GM15510 (cell line): ENCODE results near the gene NMNAT2.

Experiments used
- POLR2A ChIP-seq: IDR thresholded peaks from 3 replicates; pipeline ENCODE4 v1.6.1; 2011; ENCODE audit warnings: borderline replicate concordance; ENCODE audit not compliant: insufficient read length; ENCODE audit errors: extremely low read depth

The NMNAT2 gene

DNA sequence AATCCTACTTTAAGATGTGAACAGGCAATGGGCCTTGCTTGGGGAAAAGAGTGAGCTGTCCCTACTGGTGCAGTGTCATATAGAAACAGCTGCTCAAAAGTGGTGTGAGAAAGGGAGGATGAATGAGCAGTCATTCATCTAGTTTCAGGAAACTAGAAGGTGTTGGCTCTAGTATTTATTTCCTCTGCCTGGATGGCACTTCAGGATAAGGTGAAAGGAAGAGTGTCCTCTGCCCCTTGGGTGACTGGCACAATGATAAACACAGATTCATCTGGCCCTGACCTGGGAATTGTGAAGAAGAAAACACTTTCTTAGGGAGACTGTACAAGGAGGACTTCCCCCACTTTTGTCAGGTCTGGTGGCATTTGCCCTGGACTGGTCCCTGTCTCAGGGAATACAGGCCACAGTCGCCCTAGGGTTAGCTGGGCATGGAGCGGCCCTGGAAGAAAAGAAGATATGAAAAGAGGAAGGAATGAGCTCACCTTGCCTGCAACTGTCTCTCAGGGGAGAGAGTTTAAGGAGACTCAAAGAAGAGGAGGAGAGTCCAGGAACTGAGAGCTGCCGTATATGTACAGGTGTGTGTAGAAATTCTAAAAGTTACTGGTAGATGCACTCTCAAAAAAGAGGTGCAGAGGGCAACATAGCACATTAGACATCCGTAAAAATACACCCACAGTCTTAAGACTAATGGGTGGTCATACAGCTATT, 13.8 kb upstream of the NMNAT2 start:
- no peak for TF ChIP-seq POLR2A

DNA sequence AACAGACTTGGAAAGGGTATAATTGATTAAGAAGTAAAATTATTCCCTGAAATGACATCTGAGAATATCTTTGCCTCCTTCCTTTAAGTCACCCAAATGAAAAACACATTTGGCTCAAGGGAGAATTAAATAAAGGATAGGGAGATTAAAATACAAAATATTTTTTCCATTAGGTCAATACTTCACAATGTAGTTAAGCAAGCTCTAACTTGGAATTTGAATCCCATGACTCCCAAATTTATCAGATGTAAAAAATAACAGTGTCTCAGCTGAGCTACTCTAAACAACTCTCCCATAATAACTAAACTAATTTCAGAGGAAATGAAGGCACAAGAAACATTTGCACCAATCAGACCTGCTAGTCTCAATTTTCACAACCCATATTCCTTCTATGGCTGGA, 6.5 kb upstream of the NMNAT2 start:
- no peak for TF ChIP-seq POLR2A

DNA sequence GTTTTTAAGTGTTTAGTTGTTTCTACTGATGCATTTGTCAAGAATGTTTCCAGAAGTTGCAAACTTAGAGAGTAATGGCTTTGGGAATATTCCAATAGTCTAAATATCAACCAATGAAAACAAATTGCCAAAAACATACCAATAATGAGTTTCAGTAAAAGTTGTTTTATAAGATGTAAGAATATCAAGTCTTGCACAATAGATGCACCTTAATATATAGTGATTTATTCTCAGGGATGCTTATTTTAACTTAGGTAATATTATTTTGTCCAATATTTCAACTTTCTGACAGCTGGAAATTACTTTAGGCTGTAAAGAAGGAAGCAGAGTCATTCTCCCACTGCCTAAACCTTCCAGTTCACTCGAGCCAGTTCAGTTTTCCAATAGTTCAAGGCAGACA, 5.4 kb upstream of the NMNAT2 start:
- no peak for TF ChIP-seq POLR2A

DNA sequence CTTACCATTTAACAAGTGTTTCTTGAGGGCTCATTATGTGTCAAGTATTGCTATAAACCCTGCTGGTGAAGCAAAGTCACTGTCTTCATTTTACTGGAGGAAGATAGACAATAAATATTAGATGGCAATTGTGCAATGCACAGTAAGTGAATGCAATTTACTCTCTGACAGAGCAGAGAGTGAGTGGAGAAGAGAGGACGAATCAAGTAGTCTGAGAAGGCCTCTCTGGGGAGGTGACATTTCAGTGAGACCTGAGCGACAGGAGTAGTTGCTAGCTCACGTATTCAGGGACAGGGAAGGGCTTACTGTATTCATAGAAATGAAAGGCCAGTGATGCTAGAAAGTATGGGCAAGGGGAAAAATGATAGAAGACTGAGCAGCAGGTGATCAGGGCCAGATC, 1.2 kb upstream of the NMNAT2 start:
- TF ChIP-seq POLR2A: no peak

DNA sequence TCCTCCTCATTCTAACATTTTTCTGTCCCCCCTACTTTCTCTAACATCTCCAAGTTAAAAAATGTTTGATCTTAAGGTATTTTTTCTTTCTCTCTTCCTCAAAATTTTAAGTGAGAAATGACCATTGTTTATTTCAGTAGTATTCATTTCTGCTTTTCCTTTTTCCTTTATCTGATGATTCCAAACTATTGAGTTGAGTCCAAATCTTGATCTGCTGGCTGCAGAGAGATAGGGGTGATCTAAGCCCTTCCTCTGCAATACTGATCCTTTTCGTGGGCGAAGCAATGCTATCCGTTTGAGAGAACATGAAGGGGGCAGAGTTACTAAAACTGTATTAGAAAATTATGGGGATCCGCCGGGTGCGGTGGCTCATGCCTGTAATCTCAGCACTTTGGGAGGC, 516 bp upstream of the NMNAT2 start:
- TF ChIP-seq POLR2A: no peak

DNA sequence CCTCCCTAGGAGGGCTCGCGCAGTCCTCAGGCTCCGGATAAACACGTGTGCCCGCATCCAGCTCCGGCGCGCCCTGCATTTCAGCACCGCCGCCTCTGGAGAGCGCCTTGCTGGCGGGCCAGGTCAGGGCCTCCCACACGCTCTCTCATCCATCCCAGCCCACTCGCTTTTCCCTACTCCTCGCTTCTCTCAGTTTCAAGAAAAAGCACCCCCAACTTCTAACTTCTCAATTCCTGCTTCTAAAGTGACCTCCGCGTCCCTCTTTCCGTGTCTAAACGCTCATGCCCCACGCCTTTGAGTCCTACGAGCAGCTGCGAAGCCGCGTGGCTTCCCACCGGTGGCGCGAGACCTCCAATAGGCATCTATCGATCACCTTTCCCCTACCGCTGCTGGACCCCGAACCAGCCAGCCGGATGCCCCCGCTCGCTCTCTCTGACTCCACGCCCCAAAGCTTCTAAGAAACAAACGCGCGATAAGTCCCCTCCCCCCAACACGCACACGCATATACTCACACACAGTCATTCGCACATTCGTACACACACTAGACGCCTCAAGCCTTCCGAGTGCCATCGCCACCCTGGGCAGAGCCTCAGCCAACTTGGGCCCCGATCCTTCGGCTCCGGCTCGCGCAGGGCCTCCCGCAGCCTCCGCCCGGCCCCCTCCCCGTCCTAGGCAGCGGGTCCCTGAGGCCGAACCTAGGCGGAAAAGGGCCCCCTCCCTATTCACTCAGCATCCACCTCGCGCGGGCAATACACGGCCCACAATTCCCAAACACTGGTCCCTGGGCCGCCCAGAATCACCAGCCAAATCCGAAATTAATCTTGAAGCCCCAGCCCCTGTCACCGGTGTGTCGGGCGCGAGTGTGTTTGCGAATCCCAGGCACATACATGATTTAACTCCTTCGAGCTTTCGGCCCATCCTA, 1.1 kb downstream of the NMNAT2 start:
- TF ChIP-seq POLR2A: no peak

DNA sequence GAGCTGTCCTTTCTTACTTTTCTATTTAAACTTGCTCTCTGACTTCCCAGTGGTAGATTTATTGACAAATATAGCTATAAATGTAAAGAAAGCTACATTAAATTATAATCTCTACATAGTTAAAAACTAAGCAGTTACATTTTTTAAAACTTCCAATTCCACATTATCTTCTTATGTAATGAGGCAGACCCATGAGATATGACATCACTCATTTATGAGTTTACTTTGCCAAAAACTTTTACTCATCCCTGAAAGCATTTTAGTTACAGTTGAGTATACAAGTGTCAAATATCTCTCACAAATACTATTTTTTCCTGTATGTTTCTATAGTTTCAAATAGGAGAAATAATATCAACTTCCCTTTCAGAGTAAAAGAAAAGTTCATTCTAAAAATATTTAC, 3.8 kb downstream of the NMNAT2 start:
- no peak for TF ChIP-seq POLR2A

DNA sequence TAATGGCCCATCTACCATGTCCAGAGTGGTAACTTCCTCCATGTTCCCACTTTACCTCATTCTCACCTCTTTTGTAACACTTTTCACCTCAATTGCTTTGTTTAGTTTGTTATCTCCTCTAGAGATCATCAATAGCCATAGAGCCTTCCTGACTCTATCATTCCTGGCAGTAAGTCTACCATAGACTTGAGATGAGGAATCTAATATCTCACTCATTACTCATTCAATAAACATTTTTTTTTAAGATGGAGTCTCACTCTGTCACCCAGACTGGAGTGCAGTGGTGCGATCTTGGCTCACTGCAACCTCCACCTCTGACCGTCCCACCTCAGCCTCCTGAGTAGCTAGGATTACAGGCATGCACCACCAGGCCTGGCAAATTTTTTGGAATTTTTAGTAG, 7.1 kb downstream of the NMNAT2 start:
- no peak for TF ChIP-seq POLR2A

DNA sequence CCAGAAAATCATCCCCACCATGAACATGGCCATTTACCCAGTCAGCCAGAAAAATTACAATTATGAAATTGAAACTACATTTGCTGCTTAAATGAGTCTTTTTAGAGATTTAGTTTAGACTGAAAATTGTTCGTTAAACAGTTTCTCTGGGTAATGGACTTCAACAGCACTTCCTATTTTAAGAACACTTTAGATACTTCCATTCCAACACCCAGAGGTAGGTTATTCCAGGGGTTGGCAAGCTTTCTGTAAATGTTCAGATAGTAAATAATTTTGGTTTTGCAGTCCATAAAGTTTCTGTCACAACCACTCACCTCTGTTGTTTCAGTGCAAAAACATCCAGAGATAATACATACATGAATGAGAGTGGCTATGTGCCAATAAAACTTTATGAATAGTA, 10.2 kb downstream of the NMNAT2 start:
- TF ChIP-seq POLR2A: no peak

DNA sequence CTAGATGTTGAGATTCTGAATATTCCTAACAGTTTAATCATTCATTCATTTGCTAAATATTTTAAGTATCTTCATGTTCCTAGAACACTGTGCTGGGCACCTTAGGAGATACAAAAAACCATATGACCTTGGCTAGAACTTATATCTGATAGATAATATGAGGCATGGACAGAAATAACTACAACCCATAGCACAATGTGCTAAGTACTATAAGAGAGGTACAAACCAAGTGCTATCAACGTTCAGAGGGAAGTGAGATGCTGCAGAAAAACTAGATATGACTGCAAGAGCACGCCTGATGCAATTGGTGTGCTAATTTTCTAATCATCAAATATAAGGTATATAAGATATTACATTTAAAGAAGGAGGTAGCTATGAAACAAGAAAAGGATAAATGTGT, 10.7 kb downstream of the NMNAT2 start:
- no peak for TF ChIP-seq POLR2A

DNA sequence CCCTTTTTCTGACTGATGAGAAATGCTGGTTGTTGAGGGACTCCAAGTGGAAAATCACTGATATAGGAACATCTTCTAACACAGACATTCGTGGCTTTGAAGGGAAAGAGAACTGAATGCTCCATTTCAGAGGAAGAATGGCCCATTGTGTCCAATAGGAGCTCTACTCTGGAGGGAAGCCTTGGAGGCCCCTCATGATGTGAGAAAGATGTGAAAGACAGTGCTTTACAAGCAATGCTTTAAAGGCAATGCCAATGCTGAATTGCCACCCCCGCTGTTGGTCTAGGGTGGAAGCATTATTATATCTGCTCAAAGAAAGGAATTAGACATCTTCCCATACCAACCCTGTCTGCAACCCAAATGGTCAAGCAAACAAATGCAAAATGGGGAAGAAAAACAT, 13.7 kb downstream of the NMNAT2 start:
- TF ChIP-seq POLR2A: no peak

DNA sequence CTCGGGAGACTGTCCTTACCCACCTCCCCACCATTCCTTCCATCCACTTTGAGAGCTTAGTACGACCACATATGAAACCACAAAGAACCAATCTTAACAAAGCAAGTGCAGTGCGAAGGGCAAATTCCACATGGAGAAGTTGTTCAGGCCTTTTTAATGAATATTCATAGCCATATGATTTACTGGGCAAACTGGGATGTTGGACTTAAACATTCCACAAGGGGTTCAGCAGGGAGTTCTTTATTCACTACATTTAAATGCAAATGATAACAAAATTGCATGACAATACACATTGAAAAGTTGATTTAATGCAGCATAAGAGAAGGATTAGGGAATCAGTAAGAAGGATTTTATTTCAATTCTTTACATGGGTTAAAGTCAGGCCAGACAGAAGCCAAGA, 14.7 kb downstream of the NMNAT2 start:
- TF ChIP-seq POLR2A: no peak

DNA sequence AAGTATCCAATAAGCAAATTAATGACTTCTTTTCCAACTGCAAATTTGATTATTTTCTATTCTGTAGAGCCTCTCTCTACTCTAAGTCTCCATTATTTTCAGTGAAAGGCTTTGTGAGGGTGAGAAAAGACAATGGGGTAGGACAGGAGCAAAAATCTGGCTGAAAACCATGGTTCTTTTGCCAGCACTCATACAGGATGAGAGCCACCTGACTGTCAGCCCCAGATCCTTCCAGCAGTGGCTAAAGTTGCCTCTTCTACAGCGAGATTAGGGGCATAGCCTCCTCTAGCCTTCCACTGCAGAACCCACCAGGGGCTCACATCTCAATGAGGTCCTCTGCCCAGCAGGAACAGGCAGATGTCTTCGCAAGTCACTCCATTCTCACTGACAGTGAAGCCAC, 23.7 kb downstream of the NMNAT2 start:
- no peak for TF ChIP-seq POLR2A

DNA sequence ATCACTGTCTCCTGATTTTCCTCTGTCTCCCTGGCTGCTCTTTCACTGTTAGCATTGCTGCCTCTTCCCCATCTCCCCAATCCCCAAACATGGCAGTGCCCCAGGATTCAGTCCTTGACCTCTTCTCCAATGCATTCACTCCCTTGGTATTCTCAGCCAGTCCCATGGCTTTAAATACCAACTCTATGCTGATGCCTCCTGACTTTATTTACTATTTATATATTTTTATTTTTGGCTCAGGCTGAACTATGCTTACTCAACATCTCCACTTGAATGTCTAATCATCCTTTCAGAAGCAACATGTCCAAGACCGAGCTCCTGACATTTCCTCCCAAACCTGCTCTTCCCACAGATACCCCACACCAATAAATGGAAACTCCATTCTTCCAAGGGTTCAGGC, 26.3 kb downstream of the NMNAT2 start:
- no peak for TF ChIP-seq POLR2A

DNA sequence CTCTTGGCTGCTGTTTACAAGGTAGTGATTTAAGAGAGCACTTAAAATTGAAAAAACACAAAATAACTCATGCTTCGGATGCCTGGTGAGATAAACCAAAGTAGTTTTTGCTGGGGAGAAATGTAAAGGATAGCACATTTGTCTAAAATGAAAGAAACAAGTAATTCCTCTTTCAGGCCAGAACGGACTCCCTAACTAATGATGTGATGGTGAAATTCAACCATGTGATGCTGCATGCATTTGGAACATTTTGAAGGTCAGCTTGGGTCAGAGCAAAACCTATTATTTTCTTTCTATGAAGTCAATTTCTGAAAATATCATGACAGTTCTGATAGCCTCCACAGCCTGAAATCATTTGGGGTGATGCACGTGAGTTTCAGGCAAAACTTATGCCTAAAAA, 27.6 kb downstream of the NMNAT2 start:
- no peak for TF ChIP-seq POLR2A

DNA sequence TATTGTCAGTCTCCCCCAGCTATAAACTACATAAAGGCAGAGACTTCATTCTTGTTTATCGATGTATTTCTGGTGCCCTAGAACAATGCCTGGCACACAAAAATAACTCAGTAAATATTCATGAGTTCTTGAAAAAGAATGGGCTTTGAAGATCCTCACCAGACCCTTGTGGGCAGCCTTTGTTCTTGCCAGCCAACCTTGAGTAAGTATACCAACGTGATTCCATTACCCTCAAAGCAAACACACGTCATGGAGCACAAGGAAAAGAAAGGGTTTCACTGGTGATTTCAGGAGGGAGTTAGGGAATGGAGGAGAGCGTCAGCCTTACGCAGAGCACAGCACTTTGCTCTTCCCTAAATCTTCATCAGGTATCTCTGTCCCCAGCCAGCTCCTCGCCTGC, 29.4 kb downstream of the NMNAT2 start:
- TF ChIP-seq POLR2A: no peak
